22Rv1 (cell line): ENCODE data around the gene ZNF202.

Source experiments
- CTCF ChIP-seq: fragments of 450-650 bp; IDR thresholded peaks from 2 replicates; pipeline ENCODE4 v1.5.1; 2017; ENCODE audit warnings: mild to moderate bottlenecking
- ZFX ChIP-seq: fragments of 450-650 bp; IDR thresholded peaks from 2 replicates; pipeline ENCODE4 v1.6.1; 2017; ENCODE audit warnings: antibody characterized with exemption, borderline replicate concordance

DNA sequence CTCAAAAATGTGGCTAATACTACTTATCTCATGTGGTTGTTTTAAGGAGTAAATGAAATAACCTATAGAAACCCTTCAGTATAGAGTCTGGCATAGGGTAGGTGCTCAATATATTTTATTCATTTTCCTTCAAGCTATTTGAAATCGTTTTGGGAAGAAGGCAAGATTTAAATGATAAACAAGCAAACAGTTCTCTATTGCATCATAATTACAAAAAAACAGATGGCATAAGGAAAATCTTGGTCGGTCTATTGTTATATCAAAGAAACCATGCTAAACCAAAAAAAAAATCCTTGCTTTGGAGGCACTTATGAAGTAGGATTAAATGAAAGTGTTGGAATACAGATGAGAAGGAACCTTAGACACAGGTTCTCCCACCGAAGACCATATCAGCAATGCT lies 4.7 kb downstream of the ZNF202 start:
- no peak for TF ChIP-seq CTCF
- no peak for TF ChIP-seq ZFX
